ENCODE results near the gene ZNF521.

DNA sequence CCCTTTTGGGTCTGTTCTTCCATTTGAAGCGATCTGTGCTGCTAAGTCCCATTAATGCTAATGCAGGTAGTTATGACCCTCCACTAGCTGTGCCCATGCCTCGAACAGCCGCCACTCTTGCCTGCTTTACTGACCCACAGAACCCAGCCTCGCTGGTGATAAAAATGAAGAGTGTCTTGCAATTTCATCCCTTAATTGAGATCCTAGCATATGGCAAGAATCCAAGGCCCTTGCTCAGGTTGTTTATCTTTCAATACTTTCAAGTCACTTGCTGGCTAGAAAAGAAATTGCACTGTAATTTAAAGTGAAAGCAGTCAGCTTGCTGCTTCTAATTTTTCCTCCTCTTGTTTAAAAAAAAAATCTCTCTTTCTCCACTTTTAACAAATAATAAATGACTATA, 73.6 kb downstream of the ZNF521 start:
- TF ChIP-seq, protein P1, sequence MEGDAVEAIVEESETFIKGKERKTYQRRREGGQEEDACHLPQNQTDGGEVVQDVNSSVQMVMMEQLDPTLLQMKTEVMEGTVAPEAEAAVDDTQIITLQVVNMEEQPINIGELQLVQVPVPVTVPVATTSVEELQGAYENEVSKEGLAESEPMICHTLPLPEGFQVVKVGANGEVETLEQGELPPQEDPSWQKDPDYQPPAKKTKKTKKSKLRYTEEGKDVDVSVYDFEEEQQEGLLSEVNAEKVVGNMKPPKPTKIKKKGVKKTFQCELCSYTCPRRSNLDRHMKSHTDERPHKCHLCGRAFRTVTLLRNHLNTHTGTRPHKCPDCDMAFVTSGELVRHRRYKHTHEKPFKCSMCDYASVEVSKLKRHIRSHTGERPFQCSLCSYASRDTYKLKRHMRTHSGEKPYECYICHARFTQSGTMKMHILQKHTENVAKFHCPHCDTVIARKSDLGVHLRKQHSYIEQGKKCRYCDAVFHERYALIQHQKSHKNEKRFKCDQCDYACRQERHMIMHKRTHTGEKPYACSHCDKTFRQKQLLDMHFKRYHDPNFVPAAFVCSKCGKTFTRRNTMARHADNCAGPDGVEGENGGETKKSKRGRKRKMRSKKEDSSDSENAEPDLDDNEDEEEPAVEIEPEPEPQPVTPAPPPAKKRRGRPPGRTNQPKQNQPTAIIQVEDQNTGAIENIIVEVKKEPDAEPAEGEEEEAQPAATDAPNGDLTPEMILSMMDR (IDR thresholded peaks at IDR 0.05; ENCODE audit: insufficient read depth, low read length, poor library complexity, severe bottlenecking): no peak
- no peak for TF ChIP-seq EZH2phosphoT487 (conservative IDR thresholded peaks at IDR 0.05; ENCODE audit: low read length)

Data from SU-DHL-6 (cell line).